HEK293T (cell line): Measurements from ENCODE around the gene ABR.

Experiments used
- BHLHE40 ChIP-seq: fragments of 450-650 bp; IDR thresholded peaks from 2 replicates; pipeline ENCODE4 v1.6.1; 2016; ENCODE audit warnings: mild to moderate bottlenecking, moderate library complexity, borderline replicate concordance
- FOXM1 ChIP-seq: fragments of 450-650 bp; IDR thresholded peaks from 2 replicates; pipeline ENCODE4 v1.6.1; 2017; ENCODE audit warnings: mild to moderate bottlenecking, borderline replicate concordance
- TARDBP ChIP-seq: fragments of 450-650 bp; IDR thresholded peaks from 2 replicates; pipeline ENCODE4 v1.6.1; 2016

DNA sequence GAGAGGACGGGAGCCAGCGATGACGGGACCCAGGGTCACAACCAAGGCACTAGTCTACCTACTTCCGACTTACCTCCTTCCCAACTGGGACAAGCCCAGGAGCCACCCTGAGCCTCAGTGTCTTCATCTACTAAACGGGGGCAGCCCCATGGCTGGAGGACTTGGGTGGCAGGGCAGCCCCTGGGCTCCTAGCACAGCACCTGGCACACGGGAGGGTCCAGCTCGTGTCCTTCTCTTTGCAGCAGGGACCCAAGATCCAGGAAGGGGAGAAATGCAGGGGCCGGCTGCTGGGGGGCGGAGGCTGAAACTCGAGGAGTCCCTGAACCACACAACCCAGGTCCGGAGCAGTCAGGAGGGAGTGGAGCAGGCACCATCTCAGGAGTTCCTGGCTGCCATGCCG, 63.2 kb downstream of the ABR start:
- TF ChIP-seq TARDBP (no peak), FOXM1 (no peak), BHLHE40 (no peak)
